Stimulated activated naive CD8-positive, alpha-beta T cell treated with anti-CD3 and anti-CD28 coated beads, Interleukin-15, Interleukin-2, amounts not matched to agents 100 U/mL and 50 U/mL, for 24 hours (primary cell): ENCODE results near the gene DNAAF8.
A peak's percentile ranks its signal among the peaks of the same experiment; 100 is the strongest.

ENCODE experiments used
- ATAC-seq: fragments of 150-1000 bp; cut with Tn5 transposase; one replicate; pipeline ENCODE4 v1.10.0; 2021
- DNase-seq: peaks from one replicate; pipeline ENCODE4 v3.0.0; 2021

Gene DNAAF8

DNA sequence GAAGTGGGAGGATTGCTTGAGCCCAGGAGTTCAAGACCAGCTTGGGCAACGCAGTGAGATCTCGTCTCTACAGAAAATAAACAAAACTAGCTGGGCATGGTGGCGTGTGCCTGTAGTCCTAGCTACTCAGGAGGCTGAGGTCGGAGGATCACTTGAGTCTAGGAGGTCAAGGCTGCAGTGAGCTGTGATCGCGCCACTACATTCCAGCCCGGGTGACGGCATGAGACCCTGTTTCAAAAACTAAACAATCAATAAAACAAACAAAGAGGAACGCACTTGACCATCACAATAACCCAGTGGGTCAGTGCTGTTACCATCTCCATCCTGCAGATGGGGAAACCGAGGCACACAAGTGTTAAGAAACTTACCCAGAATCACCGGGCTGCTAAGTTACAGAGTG, 18.9 kb downstream of the DNAAF8 start:
- no peak for DNase-seq
- ATAC-seq = no peak

DNA sequence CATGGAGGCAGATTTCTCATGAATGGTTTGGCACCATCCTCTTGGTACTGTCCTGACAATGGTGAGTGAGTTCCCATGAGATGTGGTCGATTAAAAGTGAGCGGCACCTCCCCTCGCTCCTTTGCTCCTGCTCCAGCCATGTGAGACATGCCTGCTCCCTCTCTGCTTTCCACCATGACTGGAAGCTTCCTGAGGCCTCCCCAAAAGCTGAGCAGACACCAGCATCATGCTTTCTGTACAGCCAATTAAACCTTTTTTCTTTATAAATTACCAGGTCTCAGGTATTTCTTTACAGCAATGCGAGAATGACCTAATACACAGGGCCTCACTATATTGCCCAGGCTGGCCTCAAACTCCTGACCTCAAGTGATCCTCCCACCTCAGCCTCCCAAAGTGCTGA, 20.5 kb downstream of the DNAAF8 start:
- ATAC-seq = no peak
- no peak for DNase-seq

DNA sequence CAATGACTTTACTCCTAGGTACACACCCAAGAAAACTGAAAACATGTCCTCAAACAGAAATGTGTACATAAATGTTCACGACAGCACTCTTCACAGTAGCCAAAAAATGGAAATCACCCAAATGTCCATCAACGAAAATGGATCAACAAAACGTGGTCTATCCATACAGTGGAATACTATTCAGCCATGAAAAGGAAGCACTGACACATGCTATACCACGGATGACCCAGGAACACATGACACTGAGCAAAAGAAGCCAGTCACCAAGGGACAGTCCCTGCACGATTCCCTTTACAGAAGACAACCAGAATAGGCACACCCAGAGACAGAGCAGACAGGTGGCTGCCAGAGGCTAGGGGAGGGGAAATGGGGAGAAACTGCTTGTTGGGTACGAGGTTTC, 21.4 kb downstream of the DNAAF8 start:
- ATAC-seq (no peak), DNase-seq (no peak)

DNA sequence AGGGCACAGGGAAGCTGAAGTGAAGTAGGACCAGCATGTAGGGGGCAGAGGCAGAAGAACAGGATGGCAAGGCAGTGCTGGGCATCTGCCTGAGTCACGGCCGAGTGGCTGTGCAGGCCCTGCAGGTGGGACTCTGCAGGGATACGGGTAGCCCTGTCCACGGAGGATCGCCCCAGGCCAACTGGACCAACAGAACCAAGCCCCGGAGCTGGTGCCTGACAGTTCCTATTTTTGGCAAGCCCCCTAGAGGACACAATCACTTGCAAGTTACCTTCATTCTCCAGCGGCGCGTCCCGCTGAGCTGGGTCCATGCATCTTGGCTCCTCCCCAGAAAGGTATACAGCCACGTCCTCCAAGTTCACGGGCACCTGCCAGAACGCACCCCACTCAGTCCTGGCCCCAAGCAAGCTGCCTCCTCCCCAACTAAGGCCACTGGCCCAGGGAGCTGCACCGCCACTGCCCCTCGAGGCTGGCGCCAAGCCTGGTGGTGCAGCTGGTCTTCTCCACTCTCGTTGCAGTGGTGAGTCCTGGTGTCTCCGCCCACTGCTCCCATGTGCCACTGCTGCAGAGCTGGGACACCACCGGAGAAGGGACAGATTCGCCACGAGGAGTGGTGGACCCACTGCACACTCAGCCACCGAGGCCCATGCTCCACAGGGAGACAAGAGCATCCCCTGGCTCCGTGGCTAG, 26.0 kb downstream of the DNAAF8 start:
- no peak for ATAC-seq
- DNase-seq = no peak

DNA sequence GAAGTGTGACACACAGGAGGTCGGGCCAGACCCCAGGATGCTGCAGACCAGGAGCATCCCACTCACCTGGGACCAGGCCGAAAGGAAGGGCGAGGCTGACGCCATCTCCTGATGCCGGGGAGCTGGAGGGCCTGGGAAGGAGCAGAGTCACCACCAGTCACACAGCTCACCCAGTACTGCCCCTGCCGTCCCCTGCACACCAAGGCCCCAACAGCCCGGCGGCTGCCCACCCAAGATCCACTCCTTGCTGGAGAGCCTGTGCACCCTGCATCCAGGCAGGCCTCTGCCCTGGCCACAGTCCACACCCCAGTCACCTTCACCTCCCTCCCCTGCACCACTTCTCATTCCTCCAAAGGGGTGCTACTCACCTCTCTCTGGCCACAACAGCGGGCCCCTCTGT, 27.9 kb downstream of the DNAAF8 start:
- ATAC-seq (no peak), DNase-seq (no peak)

DNA sequence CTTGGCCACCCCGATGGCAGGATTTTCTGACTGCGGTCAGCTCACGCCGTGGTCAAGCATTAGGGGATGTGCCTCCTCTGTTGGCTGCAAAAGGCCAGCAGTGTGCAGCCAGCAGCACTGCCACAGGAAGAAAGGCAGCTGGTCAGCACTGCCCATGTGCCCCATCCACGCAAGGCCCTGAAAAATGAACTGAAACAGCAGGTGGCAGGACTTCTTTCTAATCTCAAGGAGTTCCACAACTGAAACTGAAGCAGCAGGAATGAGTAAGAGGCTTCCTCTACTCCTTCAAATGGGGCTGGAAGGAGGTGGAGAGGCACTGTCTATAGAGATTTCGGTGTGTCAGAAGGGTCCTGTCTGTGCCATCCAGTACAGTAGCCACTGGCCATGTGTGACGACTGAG, 29.5 kb downstream of the DNAAF8 start:
- DNase-seq = no peak

DNA sequence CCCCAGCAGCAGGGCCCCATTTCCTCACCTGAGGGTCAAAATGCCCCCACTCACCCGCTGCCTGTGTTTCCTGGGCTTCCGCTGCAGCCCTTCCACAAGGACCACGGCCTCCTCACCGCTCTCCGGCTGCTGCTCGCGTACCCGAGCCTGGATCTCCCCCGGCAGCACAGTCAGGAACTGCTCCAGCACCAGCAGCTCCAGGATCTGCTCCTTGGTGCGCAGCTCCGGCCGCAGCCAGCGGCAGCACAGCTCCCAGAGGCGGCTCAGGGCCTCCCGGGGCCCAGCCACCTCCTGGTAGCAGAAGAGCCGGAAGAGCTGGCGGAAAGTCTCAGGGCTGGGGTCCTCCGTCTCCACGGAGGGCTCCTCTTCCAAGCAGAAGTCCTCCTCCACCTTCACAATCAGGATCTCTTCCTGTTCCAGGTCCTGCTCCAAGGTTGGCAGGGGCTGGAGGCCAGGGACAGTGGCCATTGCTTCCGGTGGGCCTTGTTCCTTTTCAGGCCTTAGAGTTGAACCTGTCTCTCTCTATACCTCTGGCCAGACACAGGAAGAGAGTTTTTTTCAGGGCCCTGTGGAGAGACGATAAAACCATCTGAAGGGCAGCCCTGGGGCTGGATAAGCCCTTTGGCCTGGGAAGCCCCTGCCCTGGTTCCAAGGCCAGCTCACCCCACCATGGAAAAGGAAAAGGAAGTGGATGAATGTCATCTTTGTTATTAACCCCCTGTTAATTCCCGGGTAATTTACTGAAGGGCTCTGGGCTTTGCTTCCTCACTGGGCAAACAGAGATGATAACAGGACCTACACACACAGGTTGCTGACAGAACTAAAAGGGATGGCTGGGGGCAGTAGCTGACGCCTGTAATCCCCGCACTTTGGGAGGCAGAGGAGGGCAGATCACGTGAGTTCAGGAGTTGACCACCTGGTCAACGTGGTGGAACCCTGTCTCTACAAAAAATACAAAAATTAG, 31.5 kb downstream of the DNAAF8 start:
- no peak for DNase-seq

More for the DNA sequence above, 29.5 kb downstream of the DNAAF8 start:
- ATAC-seq = no peak

DNA sequence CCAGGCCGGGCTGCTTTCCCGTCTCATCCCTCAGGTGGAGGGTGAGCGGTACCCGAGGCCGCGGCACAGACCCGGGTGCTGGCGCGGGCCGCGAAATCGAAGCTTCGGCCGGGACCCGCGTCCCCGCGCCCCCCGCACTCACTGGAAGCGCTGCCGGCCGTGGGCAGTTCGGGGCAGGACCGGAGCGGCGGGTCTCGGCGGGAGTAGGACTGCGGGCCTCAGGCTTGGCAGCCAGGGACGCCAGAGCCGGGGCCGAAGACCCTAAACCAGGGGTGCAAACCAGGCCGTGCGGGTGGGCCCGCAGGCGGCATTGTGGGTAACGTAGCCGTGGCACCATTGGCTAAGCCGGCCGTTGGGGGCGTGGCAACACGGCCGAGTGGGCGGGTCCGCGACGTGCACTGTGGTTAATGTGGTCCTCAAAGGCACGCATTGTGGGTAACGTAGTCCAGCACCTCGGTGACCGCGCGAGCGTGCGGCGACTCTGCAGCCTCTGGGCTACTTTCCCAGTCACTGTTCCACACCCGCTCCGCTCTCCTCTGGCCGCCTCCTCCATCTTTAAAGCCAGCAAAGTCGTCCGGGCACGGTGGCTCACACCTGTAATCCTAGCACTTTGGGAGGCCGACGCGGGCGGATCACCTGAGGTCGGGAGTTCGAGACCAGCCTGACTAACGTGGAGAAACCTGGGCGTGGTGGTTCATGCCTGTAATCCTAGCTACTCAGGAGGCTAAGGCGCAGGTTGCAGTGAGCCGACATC, 32.7 kb downstream of the DNAAF8 start, which contains the start of gene ZNF500:
Gene ZNF500, minus strand, starts transcription at position 288 of the 754 bp plus-strand sequence. CDS start 1,184 bp downstream, outside the sequence.
- ATAC-seq (peak; percentile 84), DNase-seq (peak; percentile 97)

More for the DNA sequence above, 31.5 kb downstream of the DNAAF8 start:
- ATAC-seq = no peak

DNA sequence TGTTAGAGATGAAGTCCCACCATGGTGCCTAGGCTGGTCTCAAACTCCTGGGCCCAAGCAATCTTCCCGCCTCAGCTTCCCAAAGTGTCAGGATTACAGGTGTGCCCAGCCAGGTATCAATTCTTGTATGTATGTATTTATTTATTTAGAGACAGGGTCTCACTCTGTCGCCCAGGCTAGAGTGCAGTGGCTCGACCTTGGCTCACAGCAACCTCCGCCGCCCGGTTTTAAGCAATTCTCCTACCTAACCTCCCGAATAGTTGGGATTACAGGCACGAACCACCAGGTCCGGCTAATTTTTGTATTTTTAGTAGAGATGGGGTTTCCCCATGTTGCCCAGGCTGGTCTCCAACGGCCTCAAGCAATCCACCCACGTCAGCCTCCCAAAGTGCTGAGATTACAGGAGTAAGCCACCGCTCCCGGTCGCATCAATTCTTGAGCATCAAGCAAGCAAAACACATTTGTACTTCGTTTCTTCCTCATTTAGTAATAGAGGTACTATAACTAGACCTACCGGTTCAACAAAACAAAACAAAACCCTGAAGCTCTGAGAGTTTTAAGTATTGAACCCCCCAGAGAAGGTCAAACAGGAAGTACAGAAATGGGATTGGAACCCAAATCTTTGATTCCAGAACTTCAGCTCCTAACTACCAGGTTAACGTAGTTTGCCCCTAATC, 33.7 kb downstream of the DNAAF8 start:
- no peak for ATAC-seq
- peak; percentile 27 for DNase-seq

DNA sequence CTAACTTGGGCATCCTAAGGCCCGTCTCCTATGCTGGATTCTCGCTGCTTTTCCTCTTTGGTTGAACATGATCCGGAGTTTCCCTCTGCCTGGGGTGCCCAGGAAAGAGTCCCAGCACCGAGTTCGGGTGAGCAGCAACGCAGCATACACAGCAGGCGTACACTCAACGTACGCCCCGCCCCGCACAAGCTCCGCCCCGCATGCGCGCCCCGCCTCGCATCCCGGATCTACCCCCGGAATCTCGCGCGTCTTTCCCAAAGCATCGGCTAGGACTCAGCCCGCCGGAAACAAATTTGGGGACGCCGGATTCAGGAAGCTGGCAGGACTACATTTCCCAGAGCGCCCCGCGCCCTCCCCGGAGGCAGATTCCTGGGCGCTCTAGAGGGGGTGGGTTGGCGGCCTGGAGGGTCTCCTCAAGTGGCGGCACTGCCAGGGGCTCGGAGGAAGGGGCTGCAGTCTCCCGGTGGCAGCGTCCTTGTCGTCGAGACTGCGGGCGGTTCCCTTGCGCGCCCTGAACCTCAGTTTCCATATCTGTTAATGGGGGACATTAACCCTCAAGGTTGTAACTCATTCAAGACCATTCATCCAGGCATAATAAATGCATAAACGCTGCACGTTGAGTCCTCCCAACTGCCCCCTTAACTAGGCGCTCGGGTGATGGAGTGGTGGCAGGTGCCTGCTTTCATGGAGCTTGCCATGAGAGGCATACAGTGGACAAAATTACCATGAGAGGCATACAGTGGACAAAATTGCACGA, 34.4 kb downstream of the DNAAF8 start:
- DNase-seq (peak; percentile 94), ATAC-seq (peak; percentile 77)

DNA sequence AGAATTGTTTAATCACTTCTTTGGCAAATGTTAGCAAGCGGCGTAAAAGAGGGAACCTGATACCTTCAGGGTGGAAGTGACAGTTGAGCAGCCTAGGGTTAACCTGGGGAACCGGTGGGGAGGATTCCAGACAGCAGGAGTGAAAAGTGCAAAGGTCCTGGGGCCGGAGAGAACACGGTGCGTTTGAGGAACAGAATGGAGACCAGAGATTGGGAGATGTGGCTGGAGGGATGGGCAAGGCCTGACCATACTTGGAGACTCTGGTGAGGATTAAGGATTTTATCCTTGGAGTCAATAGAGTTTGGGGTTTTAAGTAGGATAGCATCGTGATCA, 34.9 kb downstream of the DNAAF8 start:
- ATAC-seq = no peak
- DNase-seq = no peak

DNA sequence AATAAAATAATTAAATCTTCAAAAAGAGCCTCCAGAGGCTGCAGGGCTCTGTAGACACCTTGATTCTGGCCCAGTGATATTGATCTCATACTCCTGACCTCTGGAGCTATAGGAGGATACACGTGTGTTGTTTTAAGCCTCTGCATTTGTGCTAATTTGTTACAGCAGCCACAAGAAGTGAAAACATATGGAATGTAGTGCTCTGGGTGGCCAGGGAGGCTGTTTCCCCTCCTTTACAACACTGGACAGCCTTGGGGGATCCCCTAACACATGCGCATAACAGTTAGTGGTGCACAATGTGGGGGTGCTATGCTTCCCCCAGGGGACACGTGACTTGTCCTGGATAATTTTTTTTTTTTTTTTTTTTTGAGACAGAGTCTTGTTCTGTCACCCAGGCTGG, 37.3 kb downstream of the DNAAF8 start:
- ATAC-seq (no peak), DNase-seq (no peak)

DNA sequence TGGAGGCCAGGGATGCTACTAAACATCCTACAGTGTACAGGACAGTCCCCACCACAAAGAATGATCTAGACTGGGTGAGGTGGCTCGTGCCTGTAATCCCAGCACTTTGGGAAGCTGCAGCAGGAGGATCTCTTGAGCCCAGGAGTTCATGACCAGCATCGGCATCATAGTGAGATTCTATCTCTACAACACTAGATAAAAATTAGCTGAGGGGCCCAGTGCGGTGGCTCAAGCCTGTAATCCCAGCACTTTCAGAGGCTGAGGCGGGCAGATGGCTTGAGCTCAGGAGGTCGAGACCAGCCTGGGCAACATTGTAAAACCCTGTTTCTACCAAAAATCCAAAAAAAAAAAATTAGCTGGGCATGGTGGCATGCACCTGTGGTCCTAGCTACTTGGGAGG, 38.0 kb downstream of the DNAAF8 start:
- DNase-seq (no peak), ATAC-seq (no peak)

DNA sequence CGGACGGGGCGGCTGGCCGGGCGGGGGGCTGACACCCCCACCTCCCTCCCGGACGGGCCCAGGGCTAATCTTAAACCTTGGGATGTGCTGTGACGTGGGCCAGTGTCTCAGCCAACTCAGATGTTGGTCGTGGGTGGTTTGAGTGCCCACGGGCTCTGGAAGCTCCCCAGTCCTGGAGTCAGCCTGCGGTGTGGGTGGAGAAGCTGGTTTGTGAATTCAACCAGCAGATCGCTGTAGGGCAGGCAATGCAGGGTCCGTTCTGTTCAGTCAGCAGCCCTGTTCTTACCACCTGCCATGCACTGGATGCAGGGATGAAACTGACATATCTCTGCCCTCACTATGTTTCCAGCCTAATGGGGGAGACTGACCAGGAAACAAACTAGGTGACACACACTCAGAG, 40.7 kb downstream of the DNAAF8 start:
- ATAC-seq = no peak
- no peak for DNase-seq

DNA sequence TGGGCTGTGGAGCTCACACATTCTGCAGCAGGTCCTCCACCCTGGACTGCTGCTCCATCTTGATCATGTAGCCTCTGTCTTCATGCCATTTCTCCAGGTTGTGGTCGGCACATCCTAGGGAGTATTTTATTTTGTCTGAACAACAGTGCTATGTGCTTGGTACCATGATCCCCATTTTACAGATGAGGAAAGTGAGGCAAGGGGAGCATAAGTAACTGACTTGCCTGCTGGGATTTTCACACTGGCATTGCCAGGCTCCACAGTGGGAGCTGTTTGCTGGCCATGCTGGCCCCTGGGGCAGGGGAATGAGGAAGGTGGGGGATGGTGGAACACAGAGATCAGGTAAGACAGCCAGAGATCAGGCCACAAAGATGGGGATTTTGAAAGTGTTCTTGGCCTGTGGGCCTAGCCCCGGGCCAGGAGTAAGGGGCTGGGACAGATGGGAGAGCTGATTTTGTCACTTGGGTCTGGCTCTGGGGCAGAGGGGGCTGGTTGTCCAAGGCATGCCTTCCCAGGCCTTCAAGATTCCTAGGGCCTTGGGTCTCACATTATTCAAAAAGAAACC, 41.9 kb downstream of the DNAAF8 start:
- no peak for ATAC-seq
- DNase-seq = no peak

DNA sequence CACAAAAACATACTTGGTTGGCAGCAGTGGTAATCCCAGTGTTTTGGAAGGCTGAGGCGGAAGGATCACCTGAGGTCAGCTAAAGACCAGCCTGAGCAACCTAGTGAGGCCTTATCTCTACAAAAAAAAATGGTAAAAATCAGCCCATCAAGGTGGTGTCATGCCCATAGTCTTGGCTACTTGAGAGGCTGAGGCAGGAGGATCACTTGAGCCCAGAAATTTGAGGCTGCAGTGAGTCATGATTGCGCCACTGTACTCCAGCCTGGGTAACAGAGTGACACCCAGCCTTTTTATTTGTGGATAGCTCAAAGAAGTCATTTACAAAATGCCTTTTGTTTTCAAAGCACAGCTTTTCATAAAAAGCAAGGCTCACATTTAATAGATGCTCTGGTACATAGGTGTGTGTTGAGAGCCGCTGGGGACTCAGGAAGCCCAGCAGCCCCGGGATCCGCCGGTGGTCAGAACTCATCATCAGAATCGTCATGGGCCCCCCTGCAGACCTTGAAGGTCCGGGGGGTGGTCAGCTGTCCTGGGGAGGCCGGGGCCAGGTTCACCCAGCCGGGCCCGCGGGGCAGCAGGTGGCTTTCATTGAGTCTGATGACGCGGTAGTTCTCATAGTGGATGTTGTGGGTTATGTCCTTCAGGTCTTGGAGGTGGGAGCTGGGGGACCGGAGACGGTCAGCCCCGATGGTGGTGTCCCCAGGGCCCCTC, 43.2 kb downstream of the DNAAF8 start:
- DNase-seq (no peak), ATAC-seq (no peak)

DNA sequence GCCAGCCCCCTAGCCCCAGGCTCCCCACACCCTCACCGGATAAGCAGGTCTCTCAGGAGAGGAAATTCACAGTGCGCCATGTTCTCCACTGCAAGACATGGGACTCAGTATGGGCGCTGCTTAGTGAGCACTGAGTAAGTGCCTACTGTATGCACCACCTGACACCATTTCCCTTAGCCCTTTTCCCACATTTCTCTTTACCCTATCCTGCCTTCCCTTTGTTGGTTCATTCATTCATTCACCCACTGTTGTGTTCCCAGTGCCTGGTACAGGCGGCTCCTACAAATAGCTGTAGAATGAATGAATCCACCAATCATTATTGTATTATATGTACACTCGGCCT, 43.7 kb downstream of the DNAAF8 start:
- no peak for DNase-seq
- no peak for ATAC-seq

DNA sequence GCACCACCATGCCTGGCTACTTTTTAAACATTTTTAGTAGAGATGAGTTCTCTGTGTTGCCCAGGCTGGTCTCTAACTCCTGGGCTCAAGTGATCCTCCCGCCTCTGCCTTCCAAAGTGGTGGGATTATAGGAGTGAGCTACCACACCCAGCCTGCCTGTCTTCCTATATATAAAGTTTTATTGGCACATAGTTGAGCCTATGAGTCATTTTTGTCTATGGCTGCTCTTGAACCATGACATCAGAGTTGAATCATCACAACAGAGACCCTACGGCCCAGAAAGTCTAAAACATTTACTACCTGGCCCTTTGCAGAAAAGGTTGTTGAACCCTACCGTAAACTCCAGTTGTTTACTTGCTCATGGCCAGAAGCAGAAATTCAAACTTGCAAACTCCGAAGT, 45.9 kb downstream of the DNAAF8 start:
- no peak for ATAC-seq
- DNase-seq = no peak

DNA sequence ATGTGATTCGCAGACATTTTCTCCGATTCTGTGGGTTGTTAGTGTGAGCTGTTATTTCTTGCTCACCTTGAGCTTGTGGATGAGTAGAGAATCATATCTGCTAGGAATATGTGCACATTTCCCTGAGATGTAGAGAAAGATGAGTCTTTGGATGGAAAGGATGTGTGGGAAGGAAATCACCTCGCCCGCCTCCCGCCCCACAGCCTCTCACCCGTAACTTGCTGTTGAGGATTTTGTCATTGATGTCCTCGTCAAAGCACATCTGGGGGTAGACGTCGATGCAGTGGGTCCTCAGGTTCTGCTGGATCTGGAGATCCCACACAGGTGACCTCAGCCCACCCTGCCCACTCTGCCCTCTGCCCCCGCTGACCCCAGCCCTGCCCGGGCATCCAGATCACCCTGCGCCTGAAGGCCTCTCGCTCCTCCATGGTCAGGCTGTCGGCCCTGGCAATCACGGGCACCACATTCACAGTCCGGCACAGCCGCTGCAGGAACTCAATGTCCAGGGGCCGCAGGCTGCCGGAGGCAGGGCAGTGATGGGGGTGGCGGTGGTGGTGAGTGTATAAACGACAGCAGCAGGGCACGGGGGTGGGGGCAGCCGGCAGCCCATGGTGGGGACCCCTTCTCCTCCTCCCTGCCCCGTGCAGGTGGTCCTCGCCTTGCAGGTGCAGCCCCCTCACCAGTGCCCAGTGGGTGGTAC, 49.1 kb downstream of the DNAAF8 start:
- ATAC-seq (no peak), DNase-seq (no peak)

DNA sequence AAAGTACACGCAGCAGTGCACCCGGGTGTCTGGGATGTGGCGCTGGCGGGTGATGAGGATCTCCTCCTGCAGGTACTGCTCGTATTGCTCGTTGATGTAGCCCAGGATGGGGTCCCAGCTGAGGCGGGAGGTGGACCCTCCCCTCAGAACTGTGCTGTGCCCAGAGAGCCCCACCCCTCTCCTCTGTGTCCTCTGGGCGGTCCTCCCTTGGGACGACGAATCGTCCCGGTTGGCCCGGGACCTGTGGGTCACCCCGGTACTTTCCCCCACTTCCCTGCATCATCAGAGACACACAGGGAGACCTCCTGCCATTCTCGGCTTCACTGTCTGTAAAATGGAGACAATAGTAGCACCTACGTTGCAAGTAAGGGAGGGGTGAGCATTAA, 49.6 kb downstream of the DNAAF8 start:
- no peak for ATAC-seq
- DNase-seq = no peak
